Measurements from ENCODE around the gene LBHD2.

Gene LBHD2

GRCh38 chr14:103134919-103135318 lies 50.9 kb downstream of the LBHD2 start:
- no peak for DNase-seq

- no peak for DNase-seq
These were observed 51.6 kb downstream of the LBHD2 start for GRCh38 chr14:103135333-103136260.

GRCh38 chr14:103136388-103137271 lies 52.6 kb downstream of the LBHD2 start:
- peak; percentile 66 for DNase-seq

GRCh38 chr14:103137689-103138300 lies 53.8 kb downstream of the LBHD2 start:
- no peak for DNase-seq

- DNase-seq: no peak
These were observed 54.5 kb downstream of the LBHD2 start for GRCh38 chr14:103138301-103139131.

GRCh38 chr14:103139132-103140025 lies 55.4 kb downstream of the LBHD2 start:
- no peak for DNase-seq
